Measurements from ENCODE around the gene CDK6. TPM values are rescaled to one million over a fixed set of nuclear protein-coding genes. Genes with fewer than 3 reads are reported as not detected.
"Not testable (repeated sequence)": the region's sequence is repeated elsewhere in the genome, so short reads cannot be mapped to it uniquely, and the experiment has no call there.

Gene CDK6
- total RNA-seq, 2 donors from 2014 or later = 151 to 222 TPM

DNA sequence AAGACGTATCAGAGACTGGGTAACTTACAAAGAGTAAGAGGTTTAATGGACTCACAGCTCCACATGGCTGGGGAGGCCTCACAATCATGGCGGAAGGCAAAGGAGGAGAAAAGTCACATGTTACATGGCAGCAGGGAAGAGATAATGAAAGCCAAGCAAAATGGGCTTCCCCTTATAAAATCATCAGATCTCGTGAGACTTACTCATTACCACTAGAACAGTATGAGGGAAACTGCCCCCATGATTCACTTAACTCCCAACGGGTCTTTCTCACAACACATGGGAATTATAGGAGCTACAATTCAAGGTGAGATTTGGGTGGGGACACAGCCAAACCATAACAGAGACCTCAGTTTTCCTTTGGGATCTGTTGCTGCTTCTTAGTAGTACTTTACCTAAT lies 92.2 kb downstream of the CDK6 start:
- not testable (repeated sequence) for H3K9me3 Mint-ChIP-seq, H3K27me3 Mint-ChIP-seq
- Mint-ChIP-seq H3K27ac (peak overlapping the region; percentile 71), H3K4me3 (peak overlapping the region; percentile 23), H3K4me1 (peaks cover 40% of the 10 kb centered on the region), H3K36me3 (ENCODE audit: low read depth) (peaks cover 81% of the 10 kb centered on the region)
- peak; percentile 61 for ATAC-seq (replicated peaks)

DNA sequence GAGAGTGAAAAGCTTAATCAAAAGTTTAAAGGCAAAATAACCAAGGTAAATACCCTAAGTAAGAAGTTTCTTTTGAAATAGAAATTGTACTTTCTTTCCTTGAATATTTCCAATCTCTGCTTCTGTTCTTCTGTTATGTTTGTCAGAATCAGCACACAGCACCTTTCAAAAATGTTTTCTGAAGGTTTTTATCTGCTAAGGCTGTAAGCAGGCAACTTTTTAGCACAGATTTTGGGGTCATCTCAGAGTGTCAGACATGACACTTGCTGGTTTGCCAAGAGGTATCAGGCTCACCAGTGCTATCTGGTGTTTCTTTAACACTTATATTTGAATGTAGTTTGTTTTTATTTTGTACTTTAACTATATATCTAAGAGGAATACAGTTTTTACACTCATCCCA lies 94.2 kb downstream of the CDK6 start:
- Mint-ChIP-seq H3K9me3 (peaks cover 8% of the 10 kb centered on the region), H3K27me3 (no peaks in the 10 kb centered on the region), H3K4me1 (peaks cover 45% of the 10 kb centered on the region), H3K36me3 (ENCODE audit: low read depth) (peaks cover 81% of the 10 kb centered on the region), H3K27ac (peak overlapping the region; percentile 46), H3K4me3 (no peak overlapping the region)
- ATAC-seq (replicated peaks) = no peak

DNA sequence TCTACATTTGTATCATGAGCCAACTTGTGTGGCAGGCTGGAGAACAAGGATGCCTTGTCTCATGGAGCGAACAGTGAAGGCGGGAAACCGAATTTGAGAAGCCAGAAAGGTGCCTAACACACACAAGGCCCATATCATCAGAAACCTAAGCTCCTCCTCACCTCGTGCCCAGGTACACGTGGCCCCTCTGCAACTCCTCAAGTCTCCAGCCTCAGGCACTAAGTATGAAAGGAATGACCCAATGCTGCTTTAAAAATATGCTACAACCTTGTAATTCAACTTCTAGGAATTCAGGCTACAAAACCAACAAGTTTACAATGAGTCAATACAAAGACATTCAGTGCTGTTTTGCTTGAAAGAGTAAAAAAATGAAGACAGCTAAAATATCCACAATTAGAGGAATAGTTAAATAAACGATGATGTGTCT lies 95.7 kb downstream of the CDK6 start:
- Mint-ChIP-seq H3K27ac (peak overlapping the region; percentile 68), H3K27me3 (no peaks in the 10 kb centered on the region), H3K4me1 (peaks cover 43% of the 10 kb centered on the region), H3K4me3 (peak overlapping the region; percentile 25), H3K36me3 (ENCODE audit: low read depth) (peaks cover 79% of the 10 kb centered on the region), H3K9me3 (peaks cover 8% of the 10 kb centered on the region)
- ATAC-seq (replicated peaks) = no peak

DNA sequence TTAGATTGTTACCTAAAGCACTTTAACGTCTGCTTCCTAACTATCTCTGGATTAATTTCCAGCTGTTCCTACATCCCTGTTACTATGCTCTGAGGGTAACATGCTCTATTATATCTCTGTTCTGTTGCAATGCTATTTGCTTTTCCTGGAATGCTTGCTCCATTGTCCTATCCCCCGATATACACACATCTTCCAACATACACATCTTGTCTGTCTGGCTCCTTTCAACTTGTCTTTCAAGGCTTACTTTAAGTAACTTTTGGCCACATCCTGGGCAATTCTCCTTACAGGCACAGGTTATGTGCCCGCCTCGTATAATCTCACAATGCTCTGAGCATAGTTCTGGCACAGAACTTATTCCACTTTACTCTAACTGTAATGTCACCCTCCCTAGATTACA lies 96.2 kb downstream of the CDK6 start:
- H3K4me3 Mint-ChIP-seq = no peak overlapping the region
- ATAC-seq (replicated peaks) = no peak

GRCh38 chr7:92739091-92739490 lies 97.3 kb downstream of the CDK6 start:
- Mint-ChIP-seq H3K9me3 (peaks cover 7% of the 10 kb centered on the region), H3K27me3 (no peaks in the 10 kb centered on the region), H3K4me3 (peak overlapping the region; percentile 20), H3K27ac (no peak overlapping the region), H3K4me1 (peaks cover 43% of the 10 kb centered on the region), H3K36me3 (ENCODE audit: low read depth) (peaks cover 70% of the 10 kb centered on the region)
- ATAC-seq (replicated peaks) = peak; percentile 52

More for the DNA sequence above, 96.2 kb downstream of the CDK6 start:
- H3K4me1 Mint-ChIP-seq = peaks cover 42% of the 10 kb centered on the region
- peaks cover 8% of the 10 kb centered on the region for H3K9me3 Mint-ChIP-seq
- H3K27me3 Mint-ChIP-seq = no peaks in the 10 kb centered on the region
- peaks cover 73% of the 10 kb centered on the region for H3K36me3 Mint-ChIP-seq (ENCODE audit: low read depth)
- H3K27ac Mint-ChIP-seq = peak overlapping the region; percentile 68

GRCh38 chr7:92737706-92738105 lies 98.7 kb downstream of the CDK6 start:
- Mint-ChIP-seq H3K27me3 (no peaks in the 10 kb centered on the region), H3K27ac (peak overlapping the region; percentile 58), H3K9me3 (no peaks in the 10 kb centered on the region), H3K4me1 (peaks cover 42% of the 10 kb centered on the region), H3K36me3 (ENCODE audit: low read depth) (peaks cover 67% of the 10 kb centered on the region), H3K4me3 (peak overlapping the region; percentile 30)
- ATAC-seq (replicated peaks) = peak; percentile 69

DNA sequence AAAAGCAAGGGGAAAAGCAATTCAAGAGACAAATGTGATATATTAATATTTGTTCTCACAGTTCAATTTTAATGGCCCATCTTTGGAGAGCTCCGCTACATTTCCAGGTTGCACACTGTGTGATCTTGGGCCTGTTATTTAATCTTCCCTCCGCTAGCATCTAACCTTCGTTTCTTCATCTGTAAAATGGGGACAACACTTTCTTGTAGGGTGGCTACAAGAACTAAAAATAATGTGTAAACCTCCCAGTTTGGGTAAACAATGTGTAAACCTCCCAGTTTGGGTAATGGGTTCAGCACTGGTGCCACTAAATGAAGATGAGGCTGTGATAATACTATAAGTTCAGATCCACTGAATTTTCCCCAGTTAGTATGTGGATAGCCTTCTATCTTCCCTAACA lies 99.5 kb downstream of the CDK6 start:
- no peak overlapping the region for H3K4me3 Mint-ChIP-seq
- no peaks in the 10 kb centered on the region for H3K27me3 Mint-ChIP-seq
- H3K9me3 Mint-ChIP-seq = no peaks in the 10 kb centered on the region
- no peak overlapping the region for H3K27ac Mint-ChIP-seq
- no peak for ATAC-seq (replicated peaks)
- H3K4me1 Mint-ChIP-seq = peaks cover 47% of the 10 kb centered on the region
- peaks cover 70% of the 10 kb centered on the region for H3K36me3 Mint-ChIP-seq (ENCODE audit: low read depth)

- peaks cover 55% of the 10 kb centered on the region for H3K4me1 Mint-ChIP-seq
- H3K9me3 Mint-ChIP-seq = no peaks in the 10 kb centered on the region
- no peak overlapping the region for H3K27ac Mint-ChIP-seq
- H3K4me3 Mint-ChIP-seq = no peak overlapping the region
- no peaks in the 10 kb centered on the region for H3K27me3 Mint-ChIP-seq
- no peak for ATAC-seq (replicated peaks)
- peaks cover 73% of the 10 kb centered on the region for H3K36me3 Mint-ChIP-seq (ENCODE audit: low read depth)
Measured at GRCh38 chr7:92735707-92736106, 100.7 kb downstream of the CDK6 start.

GRCh38 chr7:92732316-92733036 lies 103.9 kb downstream of the CDK6 start:
- peak overlapping the region; percentile 70 for H3K4me3 Mint-ChIP-seq
- peak overlapping the region; percentile 97 for H3K27ac Mint-ChIP-seq
- no peaks in the 10 kb centered on the region for H3K27me3 Mint-ChIP-seq
- H3K9me3 Mint-ChIP-seq = no peaks in the 10 kb centered on the region
- peaks cover 60% of the 10 kb centered on the region for H3K36me3 Mint-ChIP-seq (ENCODE audit: low read depth)
- no peak for ATAC-seq (replicated peaks)
- H3K4me1 Mint-ChIP-seq = peaks cover 40% of the 10 kb centered on the region

DNA sequence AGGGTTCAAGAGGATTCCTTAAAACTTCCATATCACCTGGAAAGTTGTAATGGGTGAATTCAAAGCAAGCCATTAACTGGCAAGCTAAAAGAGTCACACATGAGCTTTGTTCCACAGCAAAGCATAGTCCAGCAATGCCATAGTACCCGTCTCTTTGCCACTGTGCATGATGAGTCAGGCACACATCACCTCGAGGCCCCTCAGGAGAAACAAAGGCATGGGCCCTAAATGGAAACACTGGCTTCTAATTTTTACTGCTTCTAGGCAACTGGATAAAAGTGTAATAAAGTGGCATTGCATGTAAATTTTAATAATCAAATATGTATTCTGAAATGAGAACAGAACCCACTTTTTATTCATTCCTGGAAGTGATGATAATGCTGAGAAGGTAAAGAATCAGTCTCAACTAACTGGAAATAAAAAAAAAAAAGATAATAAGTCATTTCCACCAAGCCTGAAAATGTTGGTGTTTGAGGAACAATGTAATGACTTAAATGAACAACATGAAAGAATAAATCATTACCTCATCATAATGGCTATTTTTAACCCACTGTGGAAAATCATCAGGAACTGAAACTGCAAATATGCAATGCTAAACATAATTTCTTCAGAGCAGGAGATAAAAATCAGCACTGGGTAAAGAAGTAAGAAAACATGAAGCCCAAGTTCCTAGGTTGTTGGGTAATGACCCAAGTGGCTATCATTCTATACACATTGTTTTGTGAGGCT lies 104.9 kb downstream of the CDK6 start:
- H3K36me3 Mint-ChIP-seq (ENCODE audit: low read depth) = peaks cover 60% of the 10 kb centered on the region

GRCh38 chr7:92730808-92731207 lies 105.6 kb downstream of the CDK6 start:
- Mint-ChIP-seq H3K4me3 (peak overlapping the region; percentile 70), H3K27ac (peak overlapping the region; percentile 97), H3K4me1 (peaks cover 34% of the 10 kb centered on the region), H3K36me3 (ENCODE audit: low read depth) (peaks cover 60% of the 10 kb centered on the region), H3K9me3 (no peaks in the 10 kb centered on the region), H3K27me3 (no peaks in the 10 kb centered on the region)
- no peak for ATAC-seq (replicated peaks)

More for the DNA sequence above, 104.9 kb downstream of the CDK6 start:
- ATAC-seq (replicated peaks) = peak; percentile 83
- Mint-ChIP-seq H3K9me3 (no peaks in the 10 kb centered on the region), H3K4me3 (peak overlapping the region; percentile 70), H3K27me3 (no peaks in the 10 kb centered on the region), H3K4me1 (peaks cover 38% of the 10 kb centered on the region), H3K27ac (peak overlapping the region; percentile 97)

DNA sequence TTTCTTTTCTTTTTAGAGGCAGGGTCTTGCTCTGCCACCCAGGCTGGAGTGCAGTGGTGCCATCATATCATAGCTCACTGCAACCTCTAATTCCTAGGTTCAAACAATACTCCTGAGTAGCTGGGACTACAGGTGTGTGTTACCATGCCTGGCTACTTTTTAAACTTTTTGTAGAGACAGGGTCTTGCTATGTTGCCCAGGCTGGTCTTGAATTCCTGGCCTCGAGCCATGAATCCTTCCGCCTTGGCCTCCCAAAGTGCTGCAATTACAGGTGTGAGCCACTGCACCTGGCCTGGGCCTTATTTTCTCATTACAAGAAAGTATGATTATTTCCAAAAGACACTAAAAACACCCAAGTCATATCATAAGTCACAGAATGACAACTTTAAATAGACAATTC lies 106.6 kb downstream of the CDK6 start:
- Mint-ChIP-seq H3K4me1 (peaks cover 40% of the 10 kb centered on the region), H3K36me3 (ENCODE audit: low read depth) (peaks cover 70% of the 10 kb centered on the region), H3K9me3 (no peaks in the 10 kb centered on the region), H3K27ac (peak overlapping the region; percentile 97), H3K27me3 (no peaks in the 10 kb centered on the region), H3K4me3 (peak overlapping the region; percentile 70)
- ATAC-seq (replicated peaks) = no peak

GRCh38 chr7:92729172-92729571 lies 107.2 kb downstream of the CDK6 start:
- Mint-ChIP-seq H3K9me3 (no peaks in the 10 kb centered on the region), H3K4me3 (peak overlapping the region; percentile 70), H3K27ac (peak overlapping the region; percentile 97), H3K36me3 (ENCODE audit: low read depth) (peaks cover 73% of the 10 kb centered on the region), H3K27me3 (no peaks in the 10 kb centered on the region), H3K4me1 (peaks cover 37% of the 10 kb centered on the region)
- ATAC-seq (replicated peaks) = peak; percentile 46

- no peaks in the 10 kb centered on the region for H3K27me3 Mint-ChIP-seq
- H3K4me1 Mint-ChIP-seq = peaks cover 36% of the 10 kb centered on the region
- H3K36me3 Mint-ChIP-seq (ENCODE audit: low read depth) = peaks cover 79% of the 10 kb centered on the region
- H3K9me3 Mint-ChIP-seq = no peaks in the 10 kb centered on the region
- no peak overlapping the region for H3K27ac Mint-ChIP-seq
- no peak overlapping the region for H3K4me3 Mint-ChIP-seq
- ATAC-seq (replicated peaks) = no peak
Measured at GRCh38 chr7:92727755-92728154, 108.6 kb downstream of the CDK6 start.
